ENCODE measurements around the gene DCLK1. TPM values are rescaled to one million over a fixed set of nuclear protein-coding genes. Genes with fewer than 3 reads are reported as not detected.

DCLK1 gene
- total and polyA plus RNA-seq, 8 donors = 0.67 to 10.1 (median 1.7) TPM

DNA sequence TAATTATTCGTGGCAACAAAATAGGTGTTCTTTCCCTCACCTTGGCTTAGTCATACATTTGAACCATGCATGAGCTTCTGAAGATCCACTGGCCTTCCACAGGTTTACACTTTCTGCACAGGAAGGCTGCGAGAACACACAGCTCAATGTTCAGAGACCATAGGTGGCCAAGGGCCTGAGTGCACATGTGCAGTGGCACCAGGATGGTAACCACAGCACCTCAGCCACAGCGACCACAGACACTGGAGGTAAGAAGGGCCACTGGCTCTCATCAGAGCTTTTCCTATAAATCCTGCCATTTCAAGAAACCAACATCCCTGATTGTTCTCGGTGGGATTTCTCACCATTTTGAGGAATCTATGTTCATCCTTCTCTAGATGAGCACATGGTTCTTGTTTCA, 1.6 kb downstream of the DCLK1 start:
- intact Hi-C loops (cut with DNase I) = no loop called here
- no peaks in the 10 kb centered on the region for H3K9me3 ChIP-seq
- no peak overlapping the region for H3K27ac ChIP-seq
- ATAC-seq = no peak
- no peaks in the 10 kb centered on the region for H3K4me1 ChIP-seq
- WGBS, 2 donors = 89 to 92% methylated on average over 4 of the region's 4 CpGs
- DNase-seq = no peak
- H3K36me3 ChIP-seq = no peaks in the 10 kb centered on the region
- no peak for TF ChIP-seq CTCF (IDR thresholded peaks at IDR 0.05)
- H3K27me3 ChIP-seq = no peaks in the 10 kb centered on the region
- FAIRE-seq = no peak
- H3K4me3 ChIP-seq = no peak overlapping the region

GRCh38 chr13:36126491-36126890, 4.7 kb downstream of the DCLK1 start:
- no peak overlapping the region for H3K27ac ChIP-seq
- intact Hi-C loops (cut with DNase I) = no loop called here
- no peak for ATAC-seq
- WGBS, 2 donors = 79 to 82% methylated on average over 3 of the region's 3 CpGs
- H3K27me3 ChIP-seq = no peaks in the 10 kb centered on the region
- no peak for TF ChIP-seq CTCF (IDR thresholded peaks at IDR 0.05)
- no peak for FAIRE-seq
- no peaks in the 10 kb centered on the region for H3K36me3 ChIP-seq
- no peaks in the 10 kb centered on the region for H3K9me3 ChIP-seq
- H3K4me1 ChIP-seq = no peaks in the 10 kb centered on the region
- no peak overlapping the region for H3K4me3 ChIP-seq
- DNase-seq = no peak

- Histone ChIP-seq H3K9me3 (no peaks in the 10 kb centered on the region), H3K27me3 (no peaks in the 10 kb centered on the region), H3K4me1 (no peaks in the 10 kb centered on the region), H3K4me3 (no peak overlapping the region), H3K36me3 (no peaks in the 10 kb centered on the region), H3K27ac (no peak overlapping the region)
- 83 to 88% methylated on average over 28 of the region's 28 CpGs for WGBS, 2 donors
- no peak for DNase-seq
- no peak for FAIRE-seq
- intact Hi-C loops (cut with DNase I) = no loop called here
- no peak for TF ChIP-seq CTCF (IDR thresholded peaks at IDR 0.05)
- ATAC-seq = no peak
Observed at GRCh38 chr13:36125841-36126240, 5.3 kb downstream of the DCLK1 start.

DNA sequence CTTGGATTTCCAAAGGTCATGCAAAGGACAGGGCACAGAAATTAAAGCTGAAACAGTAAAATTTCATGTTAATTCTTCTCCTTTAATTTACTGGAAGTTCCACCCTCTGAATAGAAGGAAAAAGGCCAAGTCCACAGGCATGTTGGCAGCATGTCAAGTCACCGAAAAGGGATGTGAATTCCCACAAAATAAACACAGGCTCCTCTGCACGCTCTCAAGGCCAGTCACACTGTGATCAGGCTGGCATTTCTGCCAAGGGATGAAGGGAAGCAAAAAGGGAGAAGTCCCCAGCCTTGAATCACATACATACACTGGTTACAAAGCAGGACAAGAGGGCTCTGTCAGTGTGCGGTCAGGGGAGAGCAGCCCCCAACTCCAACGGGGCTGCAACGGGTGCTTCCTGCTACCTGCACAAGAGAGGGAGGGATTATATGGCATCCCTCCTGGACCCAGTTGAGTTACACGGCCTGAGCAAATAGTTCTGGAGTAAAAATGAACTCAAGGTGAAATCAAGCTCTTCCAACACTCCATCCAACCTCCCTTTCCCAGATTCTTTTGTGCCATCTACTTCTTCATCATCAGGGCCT, 6.9 kb downstream of the DCLK1 start:
- Histone ChIP-seq H3K27me3 (no peaks in the 10 kb centered on the region), H3K9me3 (no peaks in the 10 kb centered on the region), H3K4me3 (no peak overlapping the region), H3K36me3 (no peaks in the 10 kb centered on the region), H3K27ac (no peak overlapping the region), H3K4me1 (no peaks in the 10 kb centered on the region)
- ATAC-seq = peak in 2 of 4 donors; percentile 53 to 76
- WGBS, 2 donors = 27 to 38% methylated on average over 6 of the region's 6 CpGs
- FAIRE-seq = no peak
- no peak for TF ChIP-seq CTCF (IDR thresholded peaks at IDR 0.05)
- DNase-seq = peak in 3 of 6 donors; percentile 17 to 37 (median 30)
- intact Hi-C loops (cut with DNase I) = no loop called here

DNA sequence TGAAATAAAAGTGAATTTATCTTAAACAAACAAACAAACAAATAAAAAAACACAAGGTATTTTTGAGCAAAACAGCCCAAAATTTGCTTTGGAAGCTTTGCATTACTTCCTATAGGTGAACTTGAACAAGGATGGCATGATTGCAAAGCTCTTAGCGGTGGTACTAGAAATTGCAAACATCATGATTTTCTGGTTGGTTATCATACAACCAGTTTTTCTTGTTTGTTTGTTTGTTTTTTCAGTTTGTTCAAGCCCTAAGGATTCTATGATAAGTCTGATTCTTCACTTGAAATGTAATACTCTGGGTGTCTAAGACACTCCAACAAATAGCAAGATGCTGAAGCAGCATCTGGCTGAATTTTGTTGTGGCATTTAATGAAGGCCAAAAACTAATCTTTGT, 15.9 kb downstream of the DCLK1 start:
- Histone ChIP-seq H3K27ac (no peak overlapping the region), H3K4me3 (no peak overlapping the region), H3K4me1 (no peaks in the 10 kb centered on the region), H3K27me3 (no peaks in the 10 kb centered on the region), H3K9me3 (no peaks in the 10 kb centered on the region), H3K36me3 (no peaks in the 10 kb centered on the region)
- 95 to 99% methylated on average over 1 of the region's 1 CpG for WGBS, 2 donors
- no peak for FAIRE-seq
- no peak for TF ChIP-seq CTCF (IDR thresholded peaks at IDR 0.05)
- no peak for DNase-seq
- intact Hi-C loops (cut with DNase I) = no loop called here
- no peak for ATAC-seq

Measured in pancreas (tissue), 10 donors.